Activated CD4-positive, alpha-beta T cell treated with anti-CD3 and anti-CD28 coated beads, Interleukin-2, amount 50 U/mL, for 48 hours (primary cell): ENCODE measurements around the gene FSIP2.
"Not testable (repeated sequence)": the region's sequence is repeated elsewhere in the genome, so short reads cannot be mapped to it uniquely, and the experiment has no call there.

Experiments used
- DNase-seq, 2 experiments: peaks; one replicate each; pipeline ENCODE4 v3.0.0-alpha.2; 2020

The FSIP2 gene

DNA sequence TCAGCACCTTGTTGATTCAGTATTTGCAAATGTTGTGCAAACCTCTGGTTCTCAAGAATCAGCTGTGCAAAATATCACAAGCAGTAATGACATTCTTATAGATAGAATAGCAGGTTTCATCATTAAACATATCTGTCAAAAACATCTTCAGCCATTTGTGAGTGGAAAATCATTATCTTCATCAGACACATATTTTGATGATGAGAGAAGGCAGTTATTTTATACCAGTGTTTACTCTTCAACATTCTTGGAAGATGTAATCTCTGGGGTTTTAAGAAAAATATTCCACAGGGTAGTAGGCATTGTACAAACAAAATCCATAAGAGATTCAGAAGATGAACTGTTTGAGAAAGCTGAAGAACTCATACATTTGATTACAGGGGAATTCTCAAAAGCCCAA is 64.3 kb downstream of the FSIP2 start:
- DNase-seq, result no peak

DNA sequence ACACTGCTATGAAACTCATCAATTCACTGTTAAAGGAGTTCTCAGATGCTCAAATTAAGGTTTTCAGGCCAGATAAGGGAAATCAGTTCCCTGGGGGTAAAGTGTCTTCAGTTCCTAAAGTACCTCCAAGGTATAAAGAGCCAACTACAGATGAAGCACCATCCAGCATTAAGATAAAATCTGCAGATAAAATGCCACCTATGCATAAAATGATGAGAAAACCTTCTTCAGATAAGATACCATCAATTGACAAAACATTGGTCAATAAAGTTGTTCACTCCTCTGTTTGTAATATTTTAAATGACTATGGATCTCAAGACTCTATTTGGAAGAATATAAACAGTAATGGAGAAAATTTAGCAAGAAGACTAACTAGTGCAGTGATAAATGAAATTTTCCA is 68.2 kb downstream of the FSIP2 start:
- no peak for DNase-seq

DNA sequence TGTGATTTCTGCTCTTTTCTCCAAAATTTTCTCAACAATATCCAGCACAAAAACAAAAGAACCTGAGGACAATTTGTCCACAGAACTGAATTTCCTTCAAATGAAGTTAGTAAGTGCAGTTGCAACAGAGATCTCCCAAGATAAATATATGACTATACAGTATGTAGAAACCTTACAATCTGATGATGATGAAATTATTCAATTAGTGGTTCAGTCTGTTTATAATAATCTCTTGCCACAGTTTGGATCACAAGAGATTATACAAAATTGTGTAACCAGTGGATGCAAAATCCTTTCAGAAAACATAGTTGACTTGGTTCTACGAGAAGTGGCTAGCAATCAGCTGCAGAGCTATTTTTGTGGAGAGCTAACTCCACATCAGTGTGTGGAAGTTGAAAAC is 68.7 kb downstream of the FSIP2 start:
- no peak for DNase-seq

DNA sequence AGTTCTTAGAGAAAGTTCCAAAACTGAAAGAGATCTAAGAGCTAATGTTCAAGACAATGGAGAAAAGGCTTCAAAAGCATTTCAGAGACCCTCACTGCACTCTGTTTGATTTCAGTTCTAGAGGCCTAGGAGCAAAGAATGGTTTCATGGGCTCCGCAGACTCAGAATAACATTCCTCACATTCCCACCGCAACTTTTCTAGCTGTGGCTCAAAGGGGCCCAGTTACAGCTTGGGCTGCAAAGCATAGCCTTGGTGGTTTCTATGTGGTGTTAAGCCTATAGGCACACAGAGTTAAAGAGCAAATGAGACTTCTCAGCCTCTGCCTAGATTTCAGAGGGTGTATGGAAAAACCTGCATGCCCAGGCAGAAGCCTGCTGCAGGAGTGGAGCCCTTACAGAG is 73.0 kb downstream of the FSIP2 start:
- no peak for DNase-seq

- no peak for DNase-seq
These were observed 75.1 kb downstream of the FSIP2 start for GRCh38 chr2:185813707-185814106.

DNA sequence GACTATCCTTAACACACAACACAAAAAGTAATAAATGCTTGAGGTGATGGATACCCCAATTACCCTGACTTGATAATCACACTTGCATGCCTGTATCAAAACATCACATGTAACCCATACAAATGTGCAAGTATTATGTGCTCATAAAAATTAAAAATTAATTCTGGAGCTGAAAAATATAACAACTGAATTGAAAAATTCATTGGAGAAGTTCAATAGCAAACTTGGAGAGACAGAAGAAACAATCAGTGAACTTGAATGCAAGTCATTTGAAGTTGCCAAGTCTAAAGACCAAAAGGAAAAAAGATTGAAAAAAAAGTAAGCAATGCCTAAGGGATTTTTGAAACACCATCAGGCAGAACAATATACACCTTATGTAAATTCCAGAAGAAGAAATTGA is 79.4 kb downstream of the FSIP2 start:
- DNase-seq, result no peak

DNA sequence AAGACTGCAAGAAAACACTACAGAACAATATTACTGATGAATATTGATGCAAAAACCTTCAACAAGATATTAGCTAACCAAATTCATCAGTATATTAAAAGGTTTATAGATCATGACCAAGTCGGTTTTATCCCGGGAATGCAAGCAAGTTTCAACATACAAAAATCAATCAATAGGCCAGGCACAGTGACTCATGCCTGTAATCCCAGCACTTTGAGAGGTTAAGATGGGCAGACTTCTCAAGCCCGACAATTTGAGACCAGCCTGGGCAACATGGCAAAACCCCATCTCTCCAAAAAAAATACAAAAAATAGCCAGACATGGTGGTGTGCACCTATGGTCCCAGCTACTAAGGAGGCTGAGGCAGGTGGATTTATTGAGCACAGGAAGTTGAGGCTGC is 82.9 kb downstream of the FSIP2 start:
- DNase-seq, result no peak

DNA sequence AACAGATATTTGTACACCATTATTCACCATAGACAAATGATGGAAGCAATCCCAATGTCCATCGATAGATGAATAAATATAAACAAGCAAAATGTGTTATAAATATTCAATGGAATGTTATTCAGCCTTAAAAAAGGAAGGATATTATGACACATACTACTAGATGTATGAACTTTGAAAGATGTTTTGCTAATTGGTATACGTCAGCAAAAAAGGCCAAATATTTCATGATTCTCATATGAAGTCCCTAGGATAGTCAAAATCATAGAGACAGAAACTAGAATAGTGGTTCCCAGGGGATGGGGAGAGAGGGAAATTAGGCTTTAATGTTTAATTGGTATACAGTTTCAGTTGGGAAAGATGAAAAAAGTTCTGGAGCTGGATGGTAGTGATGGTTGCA is 85.2 kb downstream of the FSIP2 start:
- DNase-seq, result no peak

DNA sequence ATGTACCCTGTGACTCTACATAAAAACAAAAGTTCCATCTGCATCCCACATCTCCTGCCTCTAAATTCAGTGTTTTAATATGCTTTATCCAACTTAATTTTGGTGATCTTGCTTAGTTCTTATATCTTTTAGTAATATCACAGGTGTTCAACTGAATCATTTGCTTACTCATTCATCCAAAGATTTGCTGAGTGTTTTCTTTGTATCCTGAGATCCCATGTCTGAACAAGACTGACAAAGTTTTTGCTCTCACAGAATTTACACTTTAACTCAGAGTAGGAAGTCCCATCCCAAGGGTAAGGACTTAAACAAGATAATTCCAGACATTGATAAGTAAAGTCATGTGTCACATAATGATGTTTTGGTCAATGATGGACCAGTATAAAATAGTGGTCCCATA is 87.0 kb downstream of the FSIP2 start:
- no peak for DNase-seq

DNA sequence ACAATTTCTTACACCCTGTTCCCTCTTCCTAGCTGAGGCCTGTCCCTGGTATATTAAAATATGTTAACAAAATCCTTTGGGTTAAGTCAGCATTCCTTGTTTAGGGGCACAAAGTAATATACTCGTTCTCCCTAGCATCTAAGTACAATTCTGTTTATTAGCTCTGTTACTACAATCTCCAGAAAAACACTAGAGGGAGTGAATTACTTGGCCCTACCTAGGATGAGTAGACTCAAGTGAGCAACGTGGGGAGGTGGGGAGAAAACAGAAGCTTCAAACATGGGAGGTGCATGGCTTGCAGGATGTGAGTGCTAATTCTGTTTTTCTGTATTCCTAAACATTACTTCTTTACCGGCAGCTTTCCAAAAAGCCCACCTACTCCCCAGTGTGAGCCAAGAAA is 89.7 kb downstream of the FSIP2 start:
- no peak for DNase-seq

DNA sequence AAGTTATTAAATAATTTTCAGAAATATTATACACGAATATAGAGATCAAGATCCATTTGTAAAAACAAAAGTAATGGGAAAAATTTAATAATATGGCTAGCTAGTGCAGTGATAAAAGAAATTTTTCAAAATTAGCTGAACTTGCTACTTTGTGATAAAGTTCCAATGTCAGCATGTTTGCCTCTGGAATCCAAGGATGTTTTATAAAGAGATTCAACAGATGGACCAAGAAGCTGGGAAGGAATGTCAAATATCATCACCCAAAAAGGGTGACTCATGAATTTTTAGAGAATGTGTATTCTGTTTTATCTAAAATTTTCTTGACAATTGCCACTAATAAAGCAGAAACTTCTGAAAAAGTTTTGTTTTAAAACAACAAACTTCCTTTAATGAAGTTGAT is 95.3 kb downstream of the FSIP2 start:
- DNase-seq, result no peak

GRCh38 chr2:185835974-185836373 is 97.4 kb downstream of the FSIP2 start:
- DNase-seq, result no peak

DNA sequence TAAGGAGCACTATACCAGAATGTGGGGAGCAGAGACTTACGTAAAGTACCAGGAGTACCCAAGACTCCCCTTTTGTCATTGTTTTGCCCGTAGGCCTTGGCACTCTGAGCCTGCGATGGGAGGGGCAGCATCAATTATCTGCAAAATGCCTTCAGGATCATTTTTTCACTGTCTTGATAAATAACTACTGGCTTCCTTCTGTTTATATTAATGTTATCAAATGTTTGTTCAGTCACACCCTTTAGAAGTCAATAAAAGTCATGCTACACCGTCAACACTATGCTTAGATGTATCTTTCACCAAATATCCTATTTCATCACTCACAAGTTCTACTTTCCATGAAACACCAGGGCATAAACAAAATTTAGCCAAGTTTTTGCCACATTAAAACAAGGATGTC is 116.3 kb downstream of the FSIP2 start:
- DNase-seq, result no peak

DNA sequence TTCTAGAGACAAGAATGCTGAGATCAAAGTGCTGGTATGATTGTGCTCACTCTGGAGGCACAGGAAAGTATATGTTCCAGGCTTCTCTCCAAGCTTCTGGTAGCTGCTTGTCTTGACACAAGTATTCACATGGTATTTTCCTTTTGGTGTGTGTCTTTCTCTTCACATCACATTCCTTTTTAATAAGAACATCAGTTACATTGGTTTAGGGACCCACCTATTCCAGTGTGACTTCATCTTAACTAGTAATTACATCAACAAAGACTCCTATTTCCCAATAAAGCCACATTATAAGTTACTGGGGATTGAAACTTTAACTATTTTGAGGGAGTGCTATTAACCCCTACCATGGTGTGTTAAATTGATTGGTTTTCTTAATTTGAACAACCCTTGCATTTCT is 119.1 kb downstream of the FSIP2 start:
- DNase-seq, result no peak

- DNase-seq, result no peak
These were observed 120.9 kb downstream of the FSIP2 start for GRCh38 chr2:185859506-185859905.

DNA sequence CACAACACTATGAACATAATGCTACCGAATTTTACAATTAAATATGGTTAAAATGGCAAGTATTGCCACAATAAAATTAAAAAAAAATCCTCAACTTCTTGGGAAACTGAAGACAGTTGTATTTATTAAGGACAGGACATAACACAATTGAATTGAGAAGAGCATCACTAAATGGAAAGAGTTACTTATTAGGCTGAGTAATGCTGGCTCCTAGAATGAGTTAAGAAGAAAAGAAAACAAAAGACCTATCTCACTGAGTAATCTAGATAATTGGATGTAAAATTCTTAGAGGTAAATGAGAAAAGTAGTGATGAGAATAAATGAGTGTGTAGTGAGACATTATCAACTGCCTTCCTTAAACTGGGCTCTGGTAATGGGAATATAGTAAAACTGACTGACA is 121.7 kb downstream of the FSIP2 start:
- no peak for DNase-seq

DNA sequence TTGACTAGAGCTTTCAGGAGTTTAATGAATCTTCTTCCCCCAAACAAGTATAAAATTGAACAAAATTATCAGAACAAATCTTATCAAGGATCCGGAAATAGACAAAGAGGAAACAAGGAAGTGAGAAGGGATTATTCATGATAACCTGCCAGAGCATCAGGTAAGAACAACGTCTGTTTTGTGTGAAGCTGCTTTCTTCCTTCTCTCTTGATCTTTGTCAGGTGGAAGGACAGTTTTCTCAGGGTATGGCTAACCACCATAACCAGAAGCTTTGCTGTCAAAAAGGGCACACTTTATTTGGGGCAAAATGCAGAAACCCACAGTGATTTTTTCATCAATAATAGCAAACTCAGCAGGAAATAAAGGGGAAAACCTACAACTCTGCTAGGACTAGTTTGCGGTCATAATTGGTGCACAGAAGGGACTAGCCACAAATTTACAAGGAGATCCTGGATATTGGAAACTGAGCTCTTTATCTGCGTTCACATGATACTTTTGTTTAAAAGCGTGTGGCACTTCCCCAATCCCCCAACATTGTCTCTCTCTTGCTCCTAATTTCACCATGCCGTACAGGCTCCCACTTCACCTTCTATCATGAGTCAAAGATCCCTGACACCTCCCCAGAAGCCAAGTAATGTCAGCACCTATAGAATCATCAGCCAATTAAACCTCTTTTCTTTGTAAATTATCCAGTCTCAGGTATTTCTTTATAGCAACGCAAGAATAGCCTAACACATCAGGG is 124.2 kb downstream of the FSIP2 start:
- no peak for DNase-seq

GRCh38 chr2:185864468-185865260 is 126.1 kb downstream of the FSIP2 start:
- not testable (repeated sequence) for DNase-seq

DNA sequence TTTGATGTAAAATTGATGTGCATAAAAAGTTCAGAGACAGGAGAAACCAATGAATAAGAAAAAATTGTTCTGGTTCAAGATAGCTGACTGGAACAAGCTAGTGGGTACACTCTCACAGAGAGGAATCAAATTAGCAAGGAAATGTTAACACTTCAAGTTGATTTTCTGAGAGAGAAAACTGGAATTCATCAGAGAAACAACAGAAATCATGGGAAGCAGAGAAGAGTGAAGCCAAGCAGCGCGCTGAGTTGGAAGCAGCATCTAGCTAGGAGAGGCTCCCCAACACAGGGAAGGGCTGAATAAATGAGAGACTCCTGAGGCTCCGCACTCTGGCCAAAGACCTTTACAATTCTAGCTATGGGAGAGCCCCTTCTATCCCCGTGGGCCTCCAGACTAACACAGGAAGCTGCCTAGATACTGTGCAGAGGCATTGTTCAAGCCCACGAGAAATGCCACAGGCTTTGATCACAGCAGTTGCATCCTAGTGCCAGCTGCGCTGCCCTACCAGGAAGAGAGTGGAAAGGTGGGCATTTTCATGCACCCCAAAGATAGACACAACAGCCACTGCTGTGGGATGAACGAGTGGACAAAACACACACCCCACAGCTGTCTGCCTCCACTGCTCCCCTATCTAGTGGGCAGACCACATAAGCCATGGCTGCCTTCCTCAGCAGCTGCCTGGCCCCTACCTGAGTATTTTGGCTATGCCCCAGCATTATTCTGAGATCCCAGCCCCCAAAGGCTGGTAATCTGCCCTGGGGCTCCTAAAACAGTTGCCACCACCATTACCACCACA is 136.7 kb downstream of the FSIP2 start:
- DNase-seq, result no peak

GRCh38 chr2:185876234-185876633 is 137.6 kb downstream of the FSIP2 start:
- DNase-seq, result no peak

DNA sequence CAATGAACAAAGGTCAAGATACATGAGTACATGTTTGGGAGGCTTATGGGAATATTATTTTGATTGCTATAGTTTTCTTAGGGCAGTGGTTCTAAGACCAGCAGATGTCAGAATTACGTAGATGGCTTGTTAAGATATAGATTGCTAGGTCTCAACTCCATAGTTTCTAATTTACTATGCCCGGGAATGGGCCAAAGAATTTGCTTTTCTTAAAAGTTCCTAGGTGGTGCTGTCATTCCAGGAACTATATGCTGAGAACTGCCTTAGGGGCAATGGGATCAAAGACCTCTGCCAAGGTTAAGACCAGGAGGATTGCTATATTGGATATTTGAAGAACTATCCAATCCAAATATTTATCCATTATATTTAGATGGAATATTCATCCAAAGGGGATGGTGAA is 141.8 kb downstream of the FSIP2 start:
- no peak for DNase-seq
